Measurements from ENCODE around the gene C1QA. TPM values are rescaled to one million over a fixed set of nuclear protein-coding genes. Genes with fewer than 3 reads are reported as not detected.
A peak's percentile ranks its signal among the peaks of the same experiment; 100 is the strongest.

C1QA gene
- total RNA-seq, result 100 to 1,000 TPM; 145 to 249 TPM
- 100 to 1,000 TPM in 1 of 2 donors, 10 to 100 TPM in 1; 65.3 to 396 TPM for polyA plus RNA-seq
- long read RNA-seq, donor 1, transcript C1QA-202 (2 exons, 976 nt), result minor isoform, 5 of 117 reads
- long read RNA-seq, donor 1, transcript C1QA-201 (3 exons, 1,143 nt), result major isoform, 87 of 117 reads
- long read RNA-seq, donor 1, partial matches to known transcripts, result 6 of 117 reads
- long read RNA-seq, donor 1, other reads (novel, unspliced or antisense), result 18 of 117 reads
- long read RNA-seq, donor 2, transcript C1QA-201 (3 exons, 1,143 nt), result major isoform, 64 of 88 reads
- long read RNA-seq, donor 2, partial matches to known transcripts, result 19 of 88 reads
- long read RNA-seq, donor 2, other reads (novel, unspliced or antisense), result 2 of 88 reads

DNA sequence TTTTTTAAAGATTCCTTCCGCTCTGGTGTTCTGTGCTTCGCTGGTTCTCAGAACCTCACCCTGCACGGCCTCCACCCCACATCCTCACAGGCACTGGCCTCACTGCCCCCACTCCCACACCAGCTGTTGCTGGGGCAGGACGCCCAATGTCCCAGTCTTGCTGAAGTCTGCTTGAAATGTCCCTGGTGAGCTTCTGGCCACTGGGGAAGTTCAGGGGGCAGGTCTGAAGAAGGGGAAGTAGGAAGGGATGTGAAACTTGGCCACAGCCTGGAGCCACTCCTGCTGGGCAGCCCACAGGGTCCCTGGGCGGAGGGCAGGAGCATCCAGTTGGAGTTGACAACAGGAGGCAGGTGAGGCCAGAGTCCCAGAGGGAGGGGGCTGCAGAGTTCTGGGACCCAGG, at the start of gene C1QA:
Gene C1QA (plus strand): TSS at position 276 of the 400 bp plus-strand sequence. CDS start 989 bp downstream, outside the sequence.
- no peak within 1 kb of the TSS for H3K27ac ChIP-seq (ENCODE audit: low read depth in 1 of 2, low read length in 2 of 2)
- H3K4me1 ChIP-seq (ENCODE audit: control insufficient read depth in 1 of 2, insufficient read depth in 2 of 2, low read length in 2 of 2), result no peaks in the 10 kb centered on the region
- peak in 1 of 2 donors; percentile 91 for DNase-seq
- H3K9me3 ChIP-seq (ENCODE audit: control insufficient read depth, low read length), result no peaks in the 10 kb centered on the region
- WGBS, 2 donors, result 47 to 54% methylated on average over 5 of the region's 5 CpGs
- peak; percentile 71 for ATAC-seq (ENCODE audit: low FRiP score)
- H3K36me3 ChIP-seq (ENCODE audit: control insufficient read depth in 1 of 2, insufficient read depth in 2 of 2, low read length in 1 of 2), result no peaks in the 10 kb centered on the region
- intact Hi-C loops (cut with DNase I), result no loop called here
- H3K27me3 ChIP-seq (ENCODE audit: control insufficient read depth in 1 of 2, insufficient read depth in 2 of 2, low read length in 1 of 2), result no peaks in the 10 kb centered on the region
- no peak within 1 kb of the TSS for H3K4me3 ChIP-seq (ENCODE audit: low read length in 2 of 2)

DNA sequence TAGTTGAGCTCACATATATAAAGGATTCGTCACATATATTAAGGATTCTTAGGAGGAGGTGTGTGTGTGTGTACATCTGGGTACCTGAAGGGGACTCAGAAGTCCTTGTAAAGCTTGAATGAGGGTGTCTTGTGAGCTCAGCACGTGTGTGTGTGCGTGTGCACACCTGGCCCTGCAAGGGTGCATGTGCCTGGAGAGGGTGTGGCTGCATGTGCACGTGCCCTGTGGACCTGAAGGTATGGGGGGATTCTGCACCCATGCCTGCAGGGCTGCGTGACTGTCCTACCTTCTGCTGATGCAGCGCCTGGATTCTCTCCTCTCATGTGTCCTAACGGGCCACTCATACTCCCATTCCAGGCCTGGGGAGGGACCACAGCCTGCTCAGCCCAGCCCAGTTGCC, 49.2 kb upstream of the C1QA start:
- Histone ChIP-seq H3K4me3 (ENCODE audit: low read length in 2 of 2) (no peak overlapping the region), H3K4me1 (ENCODE audit: control insufficient read depth in 1 of 2, insufficient read depth in 2 of 2, low read length in 2 of 2) (no peaks in the 10 kb centered on the region), H3K27ac (ENCODE audit: low read depth in 1 of 2, low read length in 2 of 2) (no peak overlapping the region), H3K36me3 (ENCODE audit: control insufficient read depth in 1 of 2, insufficient read depth in 2 of 2, low read length in 1 of 2) (no peaks in the 10 kb centered on the region), H3K9me3 (ENCODE audit: control insufficient read depth, low read length) (no peaks in the 10 kb centered on the region), H3K27me3 (ENCODE audit: control insufficient read depth in 1 of 2, insufficient read depth in 2 of 2, low read length in 1 of 2) (no peaks in the 10 kb centered on the region)
- WGBS, 2 donors, result 80 to 88% methylated on average over 7 of the region's 7 CpGs
- intact Hi-C loops (cut with DNase I), result no loop called here
- no peak for DNase-seq
- no peak for ATAC-seq (ENCODE audit: low FRiP score)

- H3K27me3 ChIP-seq (ENCODE audit: control insufficient read depth in 1 of 2, insufficient read depth in 2 of 2, low read length in 1 of 2), result no peaks in the 10 kb centered on the region
- H3K27ac ChIP-seq (ENCODE audit: low read depth in 1 of 2, low read length in 2 of 2), result no peak overlapping the region
- H3K9me3 ChIP-seq (ENCODE audit: control insufficient read depth, low read length), result no peaks in the 10 kb centered on the region
- ATAC-seq (ENCODE audit: low FRiP score) (no peak), DNase-seq (no peak)
- no peaks in the 10 kb centered on the region for H3K4me1 ChIP-seq (ENCODE audit: control insufficient read depth in 1 of 2, insufficient read depth in 2 of 2, low read length in 2 of 2)
- H3K4me3 ChIP-seq (ENCODE audit: low read length in 2 of 2), result no peak overlapping the region
- intact Hi-C loops (cut with DNase I), result no loop called here
- WGBS, 2 donors, result 83 to 85% methylated on average over 24 of the region's 24 CpGs
- H3K36me3 ChIP-seq (ENCODE audit: control insufficient read depth in 1 of 2, insufficient read depth in 2 of 2, low read length in 1 of 2), result no peaks in the 10 kb centered on the region
These were observed 47.5 kb upstream of the C1QA start for GRCh38 chr1:22588899-22589422.

DNA sequence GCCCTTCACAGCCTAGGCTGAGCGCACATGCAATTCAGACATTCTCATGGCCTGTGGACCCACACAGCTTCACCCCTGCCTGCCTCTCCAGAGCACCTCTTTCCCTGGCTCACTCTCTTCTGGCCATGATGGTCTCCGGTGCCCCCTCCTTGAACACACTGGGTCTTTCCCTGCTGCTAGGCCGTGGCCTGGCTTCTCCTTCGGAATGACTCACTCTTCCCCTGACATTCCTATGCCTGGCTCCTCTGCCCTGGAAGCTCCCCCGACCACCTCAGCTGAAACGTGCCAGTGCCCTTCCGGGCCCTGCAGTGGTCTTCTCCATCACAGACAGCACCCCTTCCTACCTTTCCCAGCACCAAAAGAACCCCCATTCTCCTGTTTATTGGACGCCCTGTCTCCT, 44.9 kb upstream of the C1QA start:
- Histone ChIP-seq H3K4me3 (ENCODE audit: low read length in 2 of 2) (no peak overlapping the region), H3K27ac (ENCODE audit: low read depth in 1 of 2, low read length in 2 of 2) (no peak overlapping the region), H3K4me1 (ENCODE audit: control insufficient read depth in 1 of 2, insufficient read depth in 2 of 2, low read length in 2 of 2) (no peaks in the 10 kb centered on the region), H3K9me3 (ENCODE audit: control insufficient read depth, low read length) (no peaks in the 10 kb centered on the region), H3K36me3 (ENCODE audit: control insufficient read depth in 1 of 2, insufficient read depth in 2 of 2, low read length in 1 of 2) (no peaks in the 10 kb centered on the region), H3K27me3 (ENCODE audit: control insufficient read depth in 1 of 2, insufficient read depth in 2 of 2, low read length in 1 of 2) (no peaks in the 10 kb centered on the region)
- intact Hi-C loops (cut with DNase I), result no loop called here
- DNase-seq (no peak), ATAC-seq (ENCODE audit: low FRiP score) (no peak)
- WGBS, 2 donors, result 70 to 71% methylated on average over 8 of the region's 8 CpGs

- WGBS, 2 donors, result 86 to 88% methylated on average over 9 of the region's 9 CpGs
- no peaks in the 10 kb centered on the region for H3K9me3 ChIP-seq (ENCODE audit: control insufficient read depth, low read length)
- H3K36me3 ChIP-seq (ENCODE audit: control insufficient read depth in 1 of 2, insufficient read depth in 2 of 2, low read length in 1 of 2), result no peaks in the 10 kb centered on the region
- intact Hi-C loops (cut with DNase I), result no loop called here
- no peaks in the 10 kb centered on the region for H3K27me3 ChIP-seq (ENCODE audit: control insufficient read depth in 1 of 2, insufficient read depth in 2 of 2, low read length in 1 of 2)
- no peak for DNase-seq
- H3K4me3 ChIP-seq (ENCODE audit: low read length in 2 of 2), result no peak overlapping the region
- no peak overlapping the region for H3K27ac ChIP-seq (ENCODE audit: low read depth in 1 of 2, low read length in 2 of 2)
- ATAC-seq (ENCODE audit: low FRiP score), result no peak
- no peaks in the 10 kb centered on the region for H3K4me1 ChIP-seq (ENCODE audit: control insufficient read depth in 1 of 2, insufficient read depth in 2 of 2, low read length in 2 of 2)
These were observed 44.4 kb upstream of the C1QA start for GRCh38 chr1:22592051-22592450.

GRCh38 chr1:22592919-22593790, 43.3 kb upstream of the C1QA start:
- 43 to 48% methylated on average over 37 to 38 of the region's 38 CpGs for WGBS, 2 donors
- Histone ChIP-seq H3K4me1 (ENCODE audit: control insufficient read depth in 1 of 2, insufficient read depth in 2 of 2, low read length in 2 of 2) (no peaks in the 10 kb centered on the region), H3K27ac (ENCODE audit: low read depth in 1 of 2, low read length in 2 of 2) (no peak overlapping the region), H3K4me3 (ENCODE audit: low read length in 2 of 2) (no peak overlapping the region), H3K27me3 (ENCODE audit: control insufficient read depth in 1 of 2, insufficient read depth in 2 of 2, low read length in 1 of 2) (no peaks in the 10 kb centered on the region), H3K36me3 (ENCODE audit: control insufficient read depth in 1 of 2, insufficient read depth in 2 of 2, low read length in 1 of 2) (no peaks in the 10 kb centered on the region), H3K9me3 (ENCODE audit: control insufficient read depth, low read length) (no peaks in the 10 kb centered on the region)
- DNase-seq, result no peak
- intact Hi-C loops (cut with DNase I), result no loop called here
- ATAC-seq (ENCODE audit: low FRiP score), result peak; percentile 17

GRCh38 chr1:22594396-22594795, 42.0 kb upstream of the C1QA start:
- Histone ChIP-seq H3K4me3 (ENCODE audit: low read length in 2 of 2) (no peak overlapping the region), H3K4me1 (ENCODE audit: control insufficient read depth in 1 of 2, insufficient read depth in 2 of 2, low read length in 2 of 2) (no peaks in the 10 kb centered on the region), H3K9me3 (ENCODE audit: control insufficient read depth, low read length) (no peaks in the 10 kb centered on the region), H3K36me3 (ENCODE audit: control insufficient read depth in 1 of 2, insufficient read depth in 2 of 2, low read length in 1 of 2) (no peaks in the 10 kb centered on the region), H3K27me3 (ENCODE audit: control insufficient read depth in 1 of 2, insufficient read depth in 2 of 2, low read length in 1 of 2) (no peaks in the 10 kb centered on the region), H3K27ac (ENCODE audit: low read depth in 1 of 2, low read length in 2 of 2) (no peak overlapping the region)
- 81 to 85% methylated on average over 10 of the region's 10 CpGs for WGBS, 2 donors
- intact Hi-C loops (cut with DNase I), result no loop called here
- ATAC-seq (ENCODE audit: low FRiP score) (no peak), DNase-seq (no peak)

GRCh38 chr1:22595108-22595507, 41.3 kb upstream of the C1QA start:
- ATAC-seq (ENCODE audit: low FRiP score), result no peak
- WGBS, 2 donors, result 84 to 86% methylated on average over 7 of the region's 7 CpGs
- H3K27me3 ChIP-seq (ENCODE audit: control insufficient read depth in 1 of 2, insufficient read depth in 2 of 2, low read length in 1 of 2), result no peaks in the 10 kb centered on the region
- no peaks in the 10 kb centered on the region for H3K4me1 ChIP-seq (ENCODE audit: control insufficient read depth in 1 of 2, insufficient read depth in 2 of 2, low read length in 2 of 2)
- H3K27ac ChIP-seq (ENCODE audit: low read depth in 1 of 2, low read length in 2 of 2), result no peak overlapping the region
- H3K36me3 ChIP-seq (ENCODE audit: control insufficient read depth in 1 of 2, insufficient read depth in 2 of 2, low read length in 1 of 2), result no peaks in the 10 kb centered on the region
- intact Hi-C loops (cut with DNase I), result no loop called here
- no peak for DNase-seq
- no peak overlapping the region for H3K4me3 ChIP-seq (ENCODE audit: low read length in 2 of 2)
- H3K9me3 ChIP-seq (ENCODE audit: control insufficient read depth, low read length), result no peaks in the 10 kb centered on the region

All from aorta (tissue), 5 donors.